BJ (cell line): ENCODE measurements around the gene SPANXN2. TPM values are rescaled to one million over a fixed set of nuclear protein-coding genes. Genes with fewer than 3 reads are reported as not detected.
A peak's percentile ranks its signal among the peaks of the same experiment; 100 is the strongest.

Source experiments
- CTCF ChIA-PET: fragments of 350-600 bp; formaldehyde crosslinking; extraction: SDS; loops from one replicate; lab custom pipeline; 2021; ENCODE audit warnings: antibody characterized with exemption, inconsistent platforms; lab: Yijun Ruan, JAX
- POLR2A ChIA-PET: fragments of 300-600 bp; sonication (Branson Sonifier 250); formaldehyde crosslinking; extraction: SDS; loops from one replicate; lab custom pipeline; 2021; ENCODE audit warnings: antibody characterized with exemption; lab: Charles Lee
- DNase-seq: peaks from one replicate; pipeline ENCODE4 v3.0.0-alpha.2; 2011; ENCODE audit warnings: low read depth
- H3K27me3 ChIP-seq: 2 replicates; pipeline ENCODE4 v1.6.0; 2011; ENCODE audit warnings: low read length; ENCODE audit not compliant: control insufficient read depth, insufficient read depth
- H3K36me3 ChIP-seq: 2 replicates; pipeline ENCODE4 v1.5.1; 2011; ENCODE audit warnings: low read length; ENCODE audit not compliant: control insufficient read depth, insufficient read depth
- H3K4me3 ChIP-seq: 2 replicates; pipeline ENCODE4 v1.5.1; 2011; ENCODE audit warnings: low read depth, mild to moderate bottlenecking, control low read depth, low read length
- CTCF ChIP-seq: IDR thresholded peaks from 2 replicates; pipeline ENCODE4 v1.5.1; 2011; ENCODE audit warnings: low read depth, mild to moderate bottlenecking, control low read depth, inconsistent platforms, low read length, moderate library complexity; ENCODE audit not compliant: insufficient read depth
- polyA plus RNA-seq: library from polyadenylated mRNA; depleted of rRNA; stranded (reverse); fragments of >200 nt; gene quantifications from 2 replicates; pipeline ENCODE4 v1.2.3, GENCODE V29; 2011; rRNA removed

SPANXN2 gene
- polyA plus RNA-seq, 1 experiment: not detected

GRCh38 chrX:143674926-143675325 is 45.6 kb downstream of the SPANXN2 start:
- Histone ChIP-seq H3K4me3 (no peak overlapping the region), H3K27me3 (no peaks in the 10 kb centered on the region), H3K36me3 (no peaks in the 10 kb centered on the region)
- no peak for TF ChIP-seq CTCF
- ChIA-PET CTCF (no interaction called here), POLR2A (no interaction called here)
- DNase-seq: no peak

GRCh38 chrX:143669395-143669794 is 51.2 kb downstream of the SPANXN2 start:
- no peak for DNase-seq
- TF ChIP-seq CTCF: no peak
- H3K27me3 ChIP-seq: no peaks in the 10 kb centered on the region
- CTCF ChIA-PET: no interaction called here
- H3K4me3 ChIP-seq: no peak overlapping the region
- H3K36me3 ChIP-seq: no peaks in the 10 kb centered on the region
- POLR2A ChIA-PET: no interaction called here

- H3K4me3 ChIP-seq: no peak overlapping the region
- no peak for DNase-seq
- H3K36me3 ChIP-seq: no peaks in the 10 kb centered on the region
- TF ChIP-seq CTCF: peak; percentile 29; the same call in 1 of the 2 replicates
- ChIA-PET POLR2A (no interaction called here), CTCF (interaction anchor here (0.6 to 1.3 kb wide), 2 partner anchors 13 to 1223 kb away, joined by 3 read pairs; no protein-coding TSS in a partner anchor)
- H3K27me3 ChIP-seq: no peaks in the 10 kb centered on the region
These were observed 56.2 kb downstream of the SPANXN2 start for GRCh38 chrX:143664302-143664701.

GRCh38 chrX:143663755-143664154 is 56.8 kb downstream of the SPANXN2 start:
- Histone ChIP-seq H3K36me3 (no peaks in the 10 kb centered on the region), H3K27me3 (no peaks in the 10 kb centered on the region), H3K4me3 (no peak overlapping the region)
- CTCF ChIA-PET: no interaction called here
- DNase-seq: no peak
- no peak for TF ChIP-seq CTCF
- POLR2A ChIA-PET: no interaction called here

Other genes starting within 250 kb of the SPANXN2 start
- not detected in 2 replicates for gene SPANXN3, start 203.3 kb downstream of the SPANXN2 start, polyA plus RNA-seq
- not detected in 2 replicates for gene SLITRK4, start 84.7 kb downstream of the SPANXN2 start, polyA plus RNA-seq
- not detected in 2 replicates for gene UBE2NL, start 163.3 kb upstream of the SPANXN2 start, polyA plus RNA-seq